Measurements from ENCODE around the gene USP21.

USP21 gene

DNA sequence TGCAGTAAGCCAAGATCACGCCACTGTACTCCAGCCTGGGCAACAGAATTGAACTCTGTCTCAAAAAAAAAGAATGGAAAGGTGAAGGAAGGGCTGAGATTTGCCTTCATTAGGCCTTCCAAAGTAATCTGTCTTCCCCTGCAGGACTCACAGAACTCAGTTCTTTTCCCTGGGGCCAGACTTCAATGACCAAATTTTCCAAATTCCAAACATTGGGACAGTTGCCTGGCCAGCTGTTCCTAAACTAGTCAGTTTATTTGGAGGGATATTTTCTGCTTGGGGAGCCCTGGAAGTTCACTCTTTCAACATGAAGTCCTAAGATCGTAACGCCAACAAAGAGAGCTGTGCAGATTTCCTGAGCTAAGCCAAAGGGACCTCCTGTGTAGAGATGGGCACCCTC, 21.4 kb upstream of the USP21 start:
- DNase-seq = no peak

DNA sequence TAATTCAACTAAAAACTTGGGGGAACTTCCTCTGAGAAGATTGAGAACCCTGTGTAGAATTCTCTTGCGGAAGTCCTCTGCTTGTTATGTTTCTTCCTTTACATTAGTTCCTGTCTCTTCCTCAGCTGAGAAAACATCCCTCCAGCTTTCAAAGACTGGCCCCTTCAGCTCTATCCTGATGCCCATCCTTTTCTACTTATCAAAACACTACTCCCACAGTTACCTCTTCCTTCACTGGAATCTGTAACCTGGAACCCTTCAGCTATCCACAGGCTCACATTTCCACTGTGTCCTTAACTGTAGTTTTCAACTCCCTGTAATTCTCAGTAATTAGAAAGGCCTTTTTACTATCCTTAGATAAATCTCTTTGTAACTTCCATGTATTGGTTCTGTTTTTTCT, 20.9 kb upstream of the USP21 start:
- DNase-seq = no peak

DNA sequence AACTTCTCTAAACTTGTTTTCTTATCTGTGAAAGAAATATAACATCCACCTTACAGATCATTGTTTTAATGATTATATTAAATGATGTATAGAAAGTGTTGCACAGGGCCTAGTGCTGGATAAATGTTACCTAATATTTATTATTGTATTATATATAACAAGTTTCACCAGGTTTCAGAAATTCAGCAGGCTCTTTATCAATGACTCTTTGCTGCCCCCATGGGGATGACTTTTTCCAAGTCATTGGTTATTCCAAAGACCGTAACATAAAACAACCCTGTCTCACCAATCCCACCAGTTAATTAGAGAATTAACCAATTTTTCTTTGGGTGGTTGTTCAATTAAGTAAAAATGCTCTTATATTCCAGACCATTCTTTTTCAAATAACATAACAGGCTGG, 19.5 kb upstream of the USP21 start:
- no peak for DNase-seq

DNA sequence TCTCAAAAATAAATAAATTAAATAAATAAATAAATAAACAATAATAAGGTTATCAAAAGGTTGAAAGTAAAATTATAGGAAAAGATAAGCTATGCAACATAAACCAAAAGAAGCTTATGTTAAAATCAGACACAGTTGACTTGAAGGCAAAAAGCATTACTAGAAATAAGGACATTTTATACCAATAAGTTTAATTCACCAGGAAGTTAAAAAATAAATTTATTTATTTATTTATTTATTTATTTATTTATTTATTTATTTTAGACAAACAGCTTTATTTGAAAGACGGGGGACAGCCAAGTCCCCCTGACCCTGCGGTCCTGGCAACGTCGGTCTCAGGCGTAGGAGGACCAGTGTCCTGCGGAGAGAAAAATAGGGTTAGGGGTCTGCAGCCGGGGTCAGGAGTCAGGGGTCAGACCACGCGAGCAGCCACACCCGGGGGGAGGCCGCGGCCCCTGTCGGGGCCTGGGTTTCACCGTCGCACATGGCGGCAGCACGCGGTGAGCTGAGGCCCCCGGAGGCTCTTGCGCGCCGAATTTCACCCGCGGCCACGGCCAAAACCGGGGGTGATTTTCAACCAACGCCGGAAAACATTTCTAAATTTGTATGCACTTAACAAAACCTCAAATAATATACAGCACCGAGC, 18.4 kb upstream of the USP21 start:
- DNase-seq = no peak

DNA sequence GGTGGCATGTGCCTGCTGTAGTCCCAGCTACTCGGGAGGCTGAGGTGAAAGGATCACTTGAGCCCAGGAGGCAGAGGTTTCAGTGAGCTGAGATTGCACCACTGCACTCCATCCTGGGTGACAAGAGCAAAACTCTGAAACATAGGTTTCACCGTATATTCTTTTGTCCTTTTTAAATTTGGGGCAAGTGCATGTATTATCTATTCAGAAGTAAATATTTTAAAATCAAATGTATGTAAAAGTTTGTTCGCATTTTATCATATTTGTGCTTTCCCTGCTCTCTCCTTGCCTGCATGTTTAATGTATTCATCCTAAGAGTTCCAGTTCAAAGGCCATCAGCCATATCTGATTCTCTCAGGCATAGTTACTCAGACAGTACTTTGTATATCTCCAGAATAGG, 13.5 kb upstream of the USP21 start:
- DNase-seq = no peak

DNA sequence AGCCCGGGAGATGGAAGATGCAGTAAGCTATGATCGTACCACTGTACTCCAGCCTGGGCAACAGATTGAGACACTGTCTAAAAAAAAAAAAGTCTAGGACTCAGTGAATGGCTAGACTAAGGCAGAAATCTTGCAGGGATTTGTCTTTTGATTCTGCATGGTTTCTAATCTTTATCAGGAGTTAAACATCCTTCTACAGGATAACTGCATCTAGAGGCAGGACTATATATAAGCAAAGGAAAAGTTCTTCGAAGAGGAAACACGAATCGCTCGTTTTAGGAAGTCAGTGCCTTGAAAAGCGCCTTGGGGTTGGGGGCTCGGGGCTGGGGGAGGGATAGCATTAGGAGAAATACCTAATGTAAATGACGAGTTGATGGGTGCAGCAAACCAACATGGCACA, 6.1 kb upstream of the USP21 start:
- DNase-seq = no peak

DNA sequence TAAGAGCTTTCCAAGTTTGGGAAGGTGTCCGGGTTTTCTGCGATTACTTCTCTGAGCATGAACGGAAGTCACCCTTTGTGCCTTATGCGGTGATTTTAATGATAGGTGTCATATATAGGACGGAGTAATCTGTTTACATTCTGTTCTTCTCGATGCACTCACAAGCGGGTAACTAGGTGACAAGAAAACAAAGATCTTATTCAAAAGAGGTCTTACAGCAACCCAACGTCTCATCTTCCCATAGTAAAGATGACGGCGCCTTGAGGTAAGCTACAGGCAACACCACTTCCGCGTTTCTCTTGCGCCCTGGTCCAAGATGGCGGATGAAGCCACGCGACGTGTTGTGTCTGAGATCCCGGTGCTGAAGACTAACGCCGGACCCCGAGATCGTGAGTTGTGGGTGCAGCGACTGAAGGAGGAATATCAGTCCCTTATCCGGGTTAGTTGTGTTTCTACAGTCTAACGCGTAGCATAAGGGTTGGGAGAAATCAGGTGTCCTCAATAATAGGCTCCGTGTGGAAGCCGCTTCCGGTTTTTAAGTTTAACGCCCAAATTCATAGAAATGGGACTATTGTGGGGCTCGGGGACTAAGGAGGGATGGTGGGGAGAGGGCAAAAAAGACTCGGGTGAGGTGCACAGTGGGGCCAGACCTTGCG, 5.5 kb upstream of the USP21 start, which contains the start of gene UFC1:
UFC1 (plus strand) TSS at position 297 of the 656 bp plus-strand sequence; CDS start at position 317, 20 bp downstream.
- peak; percentile 53 for DNase-seq

DNA sequence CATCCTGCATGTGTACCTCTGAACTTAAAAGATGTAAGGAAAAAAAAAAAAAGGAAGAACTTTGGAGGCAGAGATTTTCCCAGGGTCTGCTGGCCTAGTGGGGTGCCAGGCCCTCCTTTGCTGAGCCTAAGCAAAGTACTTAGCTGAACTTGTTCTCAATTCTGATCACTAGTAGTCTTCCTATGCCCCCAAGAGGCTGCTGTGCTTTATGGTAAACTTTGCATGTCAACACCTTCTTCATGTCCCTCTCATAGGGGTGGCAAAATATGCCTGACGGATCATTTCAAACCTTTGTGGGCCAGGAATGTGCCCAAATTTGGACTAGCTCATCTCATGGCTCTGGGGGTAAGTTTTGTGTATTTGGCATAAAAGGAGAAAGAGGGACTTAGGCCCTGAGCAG, 1.4 kb upstream of the USP21 start:
- no peak for DNase-seq

DNA sequence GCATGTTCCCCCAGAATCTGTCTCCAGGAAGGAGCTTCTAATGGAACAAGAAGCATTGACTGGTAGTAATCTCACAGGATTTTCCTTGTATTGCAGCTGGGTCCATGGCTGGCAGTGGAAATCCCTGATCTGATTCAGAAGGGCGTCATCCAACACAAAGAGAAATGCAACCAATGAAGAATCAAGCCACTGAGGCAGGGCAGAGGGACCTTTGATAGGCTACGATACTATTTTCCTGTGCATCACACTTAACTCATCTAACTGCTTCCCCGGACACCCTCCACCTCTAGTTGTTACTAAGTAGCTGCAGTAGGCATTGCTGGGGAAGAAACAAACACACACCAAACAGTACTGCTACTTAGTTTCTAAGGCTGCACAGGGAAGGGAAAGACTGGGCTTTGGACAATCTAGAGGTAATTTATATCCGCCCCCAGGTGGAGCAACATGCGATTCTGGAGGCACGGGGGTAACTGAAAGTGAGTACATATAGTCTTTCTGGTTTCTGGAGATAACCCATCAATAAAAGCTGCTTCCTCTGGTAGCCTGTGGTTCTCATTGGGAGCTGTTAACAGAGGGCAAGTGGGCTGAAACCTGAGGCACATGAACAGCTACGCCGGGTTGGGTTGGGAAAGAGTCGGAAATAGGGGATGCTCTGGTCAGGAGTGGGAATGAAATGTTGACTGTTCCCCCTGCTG, 837 bp upstream of the USP21 start:
- DNase-seq = no peak

DNA sequence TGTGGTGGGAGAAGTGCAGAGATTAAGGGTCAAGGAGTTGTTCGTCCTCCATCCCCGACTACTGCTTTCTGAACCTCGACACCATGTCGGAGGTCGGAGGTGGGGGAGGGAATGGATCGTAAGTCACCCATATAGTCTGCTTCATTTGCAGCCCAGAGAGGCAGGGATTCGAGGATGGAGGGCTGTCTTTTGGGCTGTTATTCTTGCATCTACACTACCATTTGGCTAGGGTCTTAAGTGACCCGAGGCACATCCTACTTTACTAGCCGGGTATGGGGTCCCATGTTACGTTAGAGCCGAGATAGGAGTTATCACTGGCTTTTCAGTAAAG, 578 bp downstream of the USP21 start:
- no peak for DNase-seq

DNA sequence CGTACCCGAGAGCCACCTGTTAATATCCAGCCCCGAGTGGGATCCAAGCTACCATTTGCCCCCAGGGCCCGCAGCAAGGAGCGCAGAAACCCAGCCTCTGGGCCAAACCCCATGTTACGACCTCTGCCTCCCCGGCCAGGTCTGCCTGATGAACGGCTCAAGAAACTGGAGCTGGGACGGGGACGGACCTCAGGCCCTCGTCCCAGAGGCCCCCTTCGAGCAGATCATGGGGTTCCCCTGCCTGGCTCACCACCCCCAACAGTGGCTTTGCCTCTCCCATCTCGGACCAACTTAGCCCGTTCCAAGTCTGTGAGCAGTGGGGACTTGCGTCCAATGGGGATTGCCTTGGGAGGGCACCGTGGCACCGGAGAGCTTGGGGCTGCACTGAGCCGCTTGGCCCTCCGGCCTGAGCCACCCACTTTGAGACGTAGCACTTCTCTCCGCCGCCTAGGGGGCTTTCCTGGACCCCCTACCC, 1.4 kb downstream of the USP21 start:
- no peak for DNase-seq

DNA sequence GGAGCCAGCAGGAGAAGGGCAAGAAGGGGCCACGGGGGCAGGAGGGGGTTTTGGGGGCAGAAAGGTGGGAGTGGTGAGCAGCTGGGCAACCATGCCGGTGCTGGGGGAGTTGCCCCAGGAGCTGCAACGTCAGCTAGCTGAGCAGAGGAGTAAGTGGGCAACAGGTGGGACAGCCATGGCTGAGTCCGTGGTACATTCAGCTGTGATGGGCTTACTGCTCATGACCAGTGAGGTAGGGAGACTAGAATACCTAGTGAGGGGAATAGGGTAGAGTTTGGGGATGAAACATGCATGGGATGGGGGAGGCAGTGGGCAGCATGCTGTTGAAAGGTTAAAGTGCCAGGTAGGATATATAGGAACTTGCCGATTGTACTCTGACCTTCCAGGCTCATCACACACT, 2.4 kb downstream of the USP21 start:
- no peak for DNase-seq

DNA sequence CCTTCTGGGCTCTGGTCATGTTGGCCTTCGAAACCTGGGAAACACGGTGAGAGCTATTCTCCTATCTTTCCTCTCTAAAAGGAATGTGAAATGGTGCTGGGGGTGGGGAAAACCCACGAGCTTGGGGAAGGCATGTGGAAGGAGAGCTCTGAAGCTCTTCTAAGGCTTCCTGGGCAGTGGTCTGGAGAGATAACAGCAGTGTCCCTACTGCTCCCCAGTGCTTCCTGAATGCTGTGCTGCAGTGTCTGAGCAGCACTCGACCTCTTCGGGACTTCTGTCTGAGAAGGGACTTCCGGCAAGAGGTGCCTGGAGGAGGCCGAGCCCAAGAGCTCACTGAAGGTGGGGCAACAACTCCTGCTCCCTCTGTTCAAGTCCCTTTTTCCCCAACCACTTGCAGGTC, 2.8 kb downstream of the USP21 start:
- no peak for DNase-seq

DNA sequence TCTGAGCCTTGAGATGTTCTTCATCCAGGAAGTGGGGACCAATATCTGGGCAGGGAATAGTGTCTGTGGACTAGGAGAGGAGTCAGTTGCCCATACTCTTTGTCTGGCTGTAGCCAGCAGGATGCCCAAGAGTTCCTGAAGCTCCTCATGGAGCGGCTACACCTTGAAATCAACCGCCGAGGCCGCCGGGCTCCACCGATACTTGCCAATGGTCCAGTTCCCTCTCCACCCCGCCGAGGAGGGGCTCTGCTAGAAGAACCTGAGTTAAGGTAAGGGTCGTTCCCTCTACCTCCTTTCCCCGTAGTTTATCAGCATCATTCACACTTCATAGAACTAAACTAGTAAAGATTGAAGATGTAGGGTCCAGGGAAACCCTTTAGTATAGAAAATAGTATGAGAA, 3.5 kb downstream of the USP21 start:
- no peak for DNase-seq

DNA sequence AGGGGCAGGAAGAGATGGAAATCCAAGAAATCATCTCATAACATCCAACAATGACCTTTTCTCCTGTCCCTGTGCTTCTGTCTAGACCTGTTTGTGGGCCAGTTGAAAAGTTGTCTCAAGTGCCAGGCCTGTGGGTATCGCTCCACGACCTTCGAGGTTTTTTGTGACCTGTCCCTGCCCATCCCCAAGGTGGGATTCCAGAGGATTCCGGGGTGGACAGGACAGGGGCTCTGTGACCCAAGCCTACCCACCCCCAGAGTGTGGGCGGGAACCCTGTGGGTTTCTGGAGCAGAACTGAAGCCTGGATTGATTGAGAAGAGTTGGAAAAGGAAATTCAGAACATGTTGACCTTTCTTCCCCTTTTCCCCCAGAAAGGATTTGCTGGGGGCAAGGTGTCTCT, 4.5 kb downstream of the USP21 start:
- DNase-seq = no peak

DNA sequence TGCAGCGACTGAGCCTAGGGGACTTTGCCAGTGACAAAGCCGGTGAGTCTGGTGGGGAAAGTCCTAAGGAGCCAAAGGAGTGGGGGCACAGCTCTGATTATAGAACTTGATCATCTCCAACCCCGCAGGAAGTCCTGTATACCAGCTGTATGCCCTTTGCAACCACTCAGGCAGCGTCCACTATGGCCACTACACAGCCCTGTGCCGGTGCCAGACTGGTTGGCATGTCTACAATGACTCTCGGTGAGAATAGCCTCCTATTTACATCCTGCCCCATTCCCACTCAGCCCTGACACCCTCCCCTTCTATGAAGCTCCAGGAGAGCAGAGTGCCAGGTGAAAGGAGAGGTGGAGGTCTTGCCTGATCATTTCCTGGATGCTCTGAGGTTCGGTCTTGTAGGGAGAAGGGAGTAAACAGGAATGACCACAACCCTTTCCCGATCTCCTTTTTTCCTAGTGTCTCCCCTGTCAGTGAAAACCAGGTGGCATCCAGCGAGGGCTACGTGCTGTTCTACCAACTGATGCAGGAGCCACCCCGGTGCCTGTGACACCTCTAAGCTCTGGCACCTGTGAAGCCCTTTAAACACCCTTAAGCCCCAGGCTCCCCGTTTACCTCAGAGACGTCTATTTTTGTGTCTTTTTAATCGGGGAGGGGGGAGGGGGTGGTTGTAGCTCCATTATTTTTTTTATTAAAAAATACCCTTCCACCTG, 5.8 kb downstream of the USP21 start:
- no peak for DNase-seq

DNA sequence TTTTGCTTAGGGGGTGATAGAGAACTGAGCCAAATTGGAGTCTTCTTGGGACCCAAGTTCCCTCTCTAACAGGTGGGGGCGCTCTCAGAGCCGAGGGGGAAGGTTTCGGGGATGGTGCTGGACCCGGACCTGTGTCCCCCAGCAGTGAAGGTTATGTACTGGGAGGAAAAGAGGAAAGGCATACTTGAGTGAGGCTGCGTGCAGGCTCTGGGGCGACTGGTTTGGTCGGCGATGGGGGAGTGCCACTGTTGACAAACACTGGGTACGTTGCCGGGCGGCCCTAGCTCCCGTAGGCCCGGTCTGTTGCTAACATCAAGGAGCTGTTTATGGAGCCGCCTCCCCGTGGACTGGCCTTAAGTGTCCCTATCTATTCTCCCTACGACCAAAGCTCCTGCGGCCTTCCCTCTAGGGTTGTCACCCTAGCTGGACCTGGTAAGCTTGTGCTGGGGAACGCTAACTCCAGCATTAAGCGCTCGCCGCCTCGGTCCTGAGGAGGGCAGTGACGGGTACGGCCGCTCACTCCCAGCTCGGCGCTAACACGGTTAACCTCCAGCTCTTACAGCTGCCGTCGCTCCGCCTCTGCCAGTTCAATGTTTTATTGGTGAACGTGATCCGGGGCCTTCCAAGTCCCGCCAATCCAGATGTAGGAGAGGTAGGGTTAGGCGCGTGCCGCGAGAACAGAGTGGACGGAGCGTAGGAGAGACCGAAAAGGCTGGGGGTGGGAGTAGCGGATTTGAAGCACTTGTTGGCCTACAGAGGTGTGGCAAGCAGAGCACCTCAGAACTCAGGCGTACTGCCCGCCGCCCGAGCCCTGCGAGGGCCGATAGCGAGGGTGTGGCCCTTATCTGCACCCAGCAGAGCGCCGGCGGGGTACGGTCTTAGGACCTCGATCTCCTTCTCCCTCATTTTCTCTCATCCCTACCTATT, 6.7 kb downstream of the USP21 start, which contains the start of gene PPOX:
PPOX (plus strand) TSS at position 685 of the 927 bp plus-strand sequence. CDS start 422 bp downstream, outside the sequence.
- DNase-seq = peak; percentile 87

DNA sequence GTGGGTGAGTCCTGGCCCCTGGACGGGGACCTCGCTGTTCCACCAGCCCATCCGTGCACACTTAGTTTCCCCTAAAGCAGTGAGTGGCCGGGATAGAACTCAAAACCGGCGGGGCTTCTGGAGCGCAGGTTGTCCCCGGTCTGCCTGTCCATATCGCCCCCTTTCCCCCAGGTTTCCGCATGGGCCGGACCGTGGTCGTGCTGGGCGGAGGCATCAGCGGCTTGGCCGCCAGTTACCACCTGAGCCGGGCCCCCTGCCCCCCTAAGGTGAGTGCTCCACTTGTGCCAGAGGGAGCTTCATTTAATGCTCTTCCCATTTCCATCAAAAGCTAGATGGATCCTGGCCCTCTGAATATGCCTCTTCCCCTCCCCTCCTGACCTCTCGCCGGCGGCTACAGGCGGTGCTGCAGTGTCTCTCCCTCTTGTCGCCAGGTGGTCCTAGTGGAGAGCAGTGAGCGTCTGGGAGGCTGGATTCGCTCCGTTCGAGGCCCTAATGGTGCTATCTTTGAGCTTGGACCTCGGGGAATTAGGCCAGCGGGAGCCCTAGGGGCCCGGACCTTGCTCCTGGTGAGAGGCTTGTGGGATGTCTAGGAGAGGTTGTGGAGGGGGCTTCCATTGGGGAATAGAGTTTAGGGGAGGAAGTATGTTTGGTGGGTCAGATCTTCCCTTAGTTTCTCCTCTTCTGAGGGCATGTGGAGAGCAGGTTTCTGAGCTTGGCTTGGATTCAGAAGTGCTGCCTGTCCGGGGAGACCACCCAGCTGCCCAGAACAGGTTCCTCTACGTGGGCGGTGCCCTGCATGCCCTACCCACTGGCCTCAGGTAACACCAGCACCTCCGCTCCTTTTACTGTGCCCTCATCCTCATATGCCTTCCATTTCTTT, 7.6 kb downstream of the USP21 start:
- DNase-seq = no peak

DNA sequence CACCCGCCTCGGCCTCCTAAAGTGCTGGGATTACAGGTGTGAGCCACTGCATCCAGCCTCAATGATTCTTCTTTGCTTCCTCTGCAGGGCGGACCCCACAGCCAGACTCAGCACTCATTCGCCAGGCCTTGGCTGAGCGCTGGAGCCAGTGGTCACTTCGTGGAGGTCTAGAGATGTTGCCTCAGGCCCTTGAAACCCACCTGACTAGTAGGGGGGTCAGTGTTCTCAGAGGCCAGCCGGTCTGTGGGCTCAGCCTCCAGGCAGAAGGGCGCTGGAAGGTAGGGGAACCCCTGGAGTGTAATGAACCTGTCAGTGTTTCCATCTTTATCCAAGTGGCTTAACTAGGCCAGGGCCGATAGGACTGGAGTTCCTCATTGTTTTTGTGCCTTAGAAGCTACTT, 9.6 kb downstream of the USP21 start:
- DNase-seq = no peak

DNA sequence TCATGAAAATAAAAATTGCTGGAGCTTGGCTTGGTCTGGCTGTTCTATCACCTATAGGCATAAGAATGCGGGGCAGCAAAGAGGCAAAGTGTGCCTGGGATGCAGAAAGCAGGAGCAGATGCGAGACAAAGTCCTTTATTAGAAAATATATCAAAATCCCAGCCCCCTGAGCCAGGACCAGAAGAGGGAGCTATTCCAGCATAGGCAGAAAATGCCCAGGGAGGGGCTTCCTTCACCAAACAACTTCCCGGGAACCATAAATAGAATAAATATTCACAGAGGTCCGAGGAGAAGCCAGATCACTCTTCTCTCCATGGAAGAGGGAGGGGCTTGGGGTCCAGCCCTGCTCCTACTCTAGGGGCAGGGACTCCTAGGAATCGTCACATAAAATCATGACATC, 11.9 kb downstream of the USP21 start:
- DNase-seq = no peak

DNA sequence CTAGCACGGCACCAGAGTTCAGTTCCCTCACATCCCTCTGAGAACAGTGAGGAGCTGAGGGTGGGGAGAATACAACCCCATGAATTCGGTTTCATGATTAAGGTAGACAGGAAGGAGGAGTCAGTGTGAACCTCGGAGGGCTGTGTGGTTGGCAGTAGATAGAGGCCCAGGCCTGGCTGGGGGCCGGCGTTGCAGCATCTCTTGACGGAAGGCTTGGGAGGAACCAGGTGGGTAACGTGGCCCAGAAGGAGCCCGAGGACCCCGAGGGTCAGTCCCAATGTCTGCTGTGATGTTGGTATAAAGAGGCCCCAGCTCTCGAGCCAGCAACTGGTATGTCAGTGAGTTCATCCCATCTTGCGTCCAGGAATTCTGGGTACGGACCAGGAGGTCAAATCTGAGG, 12.4 kb downstream of the USP21 start:
- no peak for DNase-seq

Measured in NCI-H524 treated with DMSO at 0.1 percent for 48 hours (cell line).